Heart left ventricle (tissue), 16 donors: Measurements from ENCODE around the gene TSPAN13. TPM values are rescaled to one million over a fixed set of nuclear protein-coding genes. Genes with fewer than 3 reads are reported as not detected.

Experiments
- ATAC-seq, 4 donors: fragments of 200-7000 bp; cut with Tn5 transposase; one replicate each; pipeline ENCODE4 v1.9.1; 2020 to 2022; ENCODE audit warnings: moderate library complexity in 4 of 4, mild to moderate bottlenecking in 3 of 4, moderate number of reproducible peaks in 1 of 4
- DNase-seq, 5 donors: peaks; one replicate each; pipeline ENCODE4 v3.0.0-alpha.2; 2020
- H3K27ac ChIP-seq, 12 donors: fragments of 200-600 bp; sonication (generic) in 4 of 12; one replicate each; pipeline versions ENCODE4 v1.5.0 to v1.8.0; 2016 to 2022; ENCODE audit warnings: mild to moderate bottlenecking in 2 of 12
- H3K27me3 ChIP-seq, 9 donors: fragments of 200-600 bp; sonication (generic) in 2 of 9; one replicate each; pipeline versions ENCODE4 v1.5.1 to v1.8.0; 2016 to 2022; ENCODE audit warnings: mild to moderate bottlenecking in 3 of 9
- H3K36me3 ChIP-seq, 9 donors: fragments of 200-600 bp; sonication (generic) in 2 of 9; one replicate each; pipeline versions ENCODE4 v1.5.0 to v1.8.0; 2018 to 2022; ENCODE audit warnings: mild to moderate bottlenecking in 2 of 9
- H3K4me1 ChIP-seq, 12 donors: fragments of 200-600 bp; sonication (generic) in 4 of 12; one replicate each; pipeline versions ENCODE4 v1.5.0 to v1.8.0; 2016 to 2022; ENCODE audit warnings: mild to moderate bottlenecking in 3 of 12
- H3K4me3 ChIP-seq, 12 donors: fragments of 200-600 bp; sonication (generic) in 4 of 12; one replicate each; pipeline versions ENCODE4 v1.5.0 to v1.8.0; 2017 to 2022; ENCODE audit warnings: mild to moderate bottlenecking in 9 of 12, moderate library complexity in 4 of 12
- H3K9me3 ChIP-seq, 12 donors: fragments of 200-600 bp; sonication (generic) in 4 of 12; one replicate each; pipeline versions ENCODE4 v1.5.0 to v1.8.0; 2016 to 2022; ENCODE audit warnings: mild to moderate bottlenecking in 1 of 12
- CTCF ChIP-seq, 12 donors: fragments of 200-600 bp; sonication (generic) in 4 of 12; IDR thresholded peaks; one replicate each; pipeline versions ENCODE4 v1.5.0 to v1.8.0; 2018 to 2022; ENCODE audit warnings: antibody characterized with exemption in 12 of 12, mild to moderate bottlenecking in 5 of 12
- POLR2A ChIP-seq, 2 donors: fragments of 450-650 bp; IDR thresholded peaks; one replicate each; pipeline ENCODE4 v1.6.1; 2017; ENCODE audit warnings: antibody characterized with exemption in 2 of 2, mild to moderate bottlenecking in 2 of 2, moderate library complexity in 2 of 2
- WGBS, 4 donors: extraction: QIAGEN DNeasy Blood & Tissue Kit in 2 of 4; methylation state at CpG; one replicate each; pipeline versions ENCODE4 v1.1.5 to v1.1.7; 2013 to 2018; 5-methylcytosine and 5-hydroxymethylcytosine counted together
- intact Hi-C, 10 donors: fragments of 100-400 bp; cut with DNase I; formaldehyde crosslinking; loops; one replicate each; pipeline versions ENCODE4 v1.11.1 to v1.14.2; 2022
- long read RNA-seq, 3 donors: library from polyadenylated mRNA; unstranded; transcript quantifications; one replicate each; pipeline ENCODE4 v2.0.0, GENCODE V29; 2020 to 2021
- polyA plus RNA-seq, 2 donors: library from polyadenylated mRNA; stranded (reverse); fragments of 200-250 nt; gene quantifications; one replicate each; pipeline ENCODE4 v1.2.3, GENCODE V29; 2013
- total RNA-seq, 9 donors: library from RNA; depleted of rRNA in 2 of 9; stranded (reverse); fragments of >200 nt in 2 of 9; fragmentation: NEBNext Ultra II Directional in 3 of 9; extraction: Animal tissue kit (Norgen Biotek cat#: 25700) in 3 of 9; gene quantifications; one replicate each; pipeline versions ENCODE4 v1.1.0 to v1.2.4, GENCODE V29; 2016 to 2023
- donor health status: ischemic (EF 13 %, LVEDD 7.1; RV severe dilation, severe dysfunction).
- donor health status: healthy with polysubstance abuse.
- donor health status: DM: no; HTN: yes; CAD: no.
- donor health status: DM: no; HTN: no; CAD: no.
- donor health status: ischemic (EF 25% LVEDD 6.9; RV normal size, moderate dysfunction).
- donor health status: ischemic (EF 25% LVEDD 5.7; RV mildly dilated, moderate dysfunction).
- donor health status: healthy.
- donor health status: DM: yes; HTN: yes; CAD: no.
- donor health status: ischemic (EF 35%, LVEDD 5.7; RV mildly dilated, moderate dysfunction).
- donor health status: nonischemic (EF 11% LVEDD 7.7; RV severe dilation, severe dysfunction).
- donor health status: DM: yes; HTN: yes; CAD: no.
- donor health status: PGD.
- donor health status: ischemic (EF 29% LVEDD 5.4; RV normal size, mild dysfunction).
- donor health status: nonischemic (EF 23%, LVEDD 6.1; RV moderate dilation, normal function).

Gene TSPAN13
- total RNA-seq (10 to 100 TPM in 7 of 9 donors, 1 to 10 TPM in 2; 7.4 to 24.7 (median 12.0) TPM), polyA plus RNA-seq (10 to 100 TPM; 16.9 to 39.5 TPM)
- long read RNA-seq, donor 1, transcript TSPAN13-201 (6 exons, 2,093 nt): major isoform, 27 of 27 reads
- long read RNA-seq, donor 1, partial matches to known transcripts: 0 of 27 reads
- long read RNA-seq, donor 1, other reads (novel, unspliced or antisense): 0 of 27 reads
- long read RNA-seq, donor 2, transcript TSPAN13-201 (6 exons, 2,093 nt): major isoform, 93 of 99 reads
- long read RNA-seq, donor 2, partial matches to known transcripts: 2 of 99 reads
- long read RNA-seq, donor 2, other reads (novel, unspliced or antisense): 4 of 99 reads
- long read RNA-seq, donor 3, transcript TSPAN13-201 (6 exons, 2,093 nt): major isoform, 49 of 50 reads
- long read RNA-seq, donor 3, partial matches to known transcripts: 1 of 50 reads
- long read RNA-seq, donor 3, other reads (novel, unspliced or antisense): 0 of 50 reads

GRCh38 chr7:16753102-16753931 lies at the start of gene TSPAN13:
TSS of gene TSPAN13 (plus strand) at chr7:16753755. CDS start at chr7:16753968, 213 bp downstream.
- TF ChIP-seq CTCF (IDR thresholded peaks at IDR 0.05) (no peak), POLR2A (IDR thresholded peaks at IDR 0.05) (peak in 1 of 2 donors; percentile 77)
- ATAC-seq: peak; percentile 85 to 97 (median 94)
- 4 to 12% (median 5%) methylated on average over 16 to 48 of the region's 48 CpGs for whole genome bisulfite sequencing, 4 donors
- H3K9me3 ChIP-seq: no peaks in the 10 kb centered on the region
- H3K36me3 ChIP-seq: no peaks in the 10 kb centered on the region
- peak; percentile 73 to 90 (median 85) for DNase-seq
- peaks cover 0 to 21% (median 5%) of the 10 kb centered on the region in 12 donors for H3K4me1 ChIP-seq
- H3K27ac ChIP-seq: peak within 1 kb of the TSS; percentile 9 to 82 (median 69)
- no peaks in the 10 kb centered on the region for H3K27me3 ChIP-seq
- intact Hi-C loops: no loop called here
- H3K4me3 ChIP-seq: peak within 1 kb of the TSS; percentile 70 to 92 (median 76)

- no peaks in the 10 kb centered on the region for H3K27me3 ChIP-seq
- intact Hi-C loops: no loop called here
- 94 to 95% (median 95%) methylated on average over 4 of the region's 4 CpGs for WGBS, 4 donors
- no peak for DNase-seq
- no peak for ATAC-seq
- H3K27ac ChIP-seq: no peak overlapping the region
- H3K4me1 ChIP-seq: no peaks in the 10 kb centered on the region
- H3K36me3 ChIP-seq: peaks cover 0 to 51% (median 43%) of the 10 kb centered on the region in 9 donors
- no peaks in the 10 kb centered on the region for H3K9me3 ChIP-seq
- no peak overlapping the region for H3K4me3 ChIP-seq
- TF ChIP-seq POLR2A (IDR thresholded peaks at IDR 0.05) (no peak), CTCF (IDR thresholded peaks at IDR 0.05) (no peak)
Observed at GRCh38 chr7:16708511-16708910, 45.0 kb upstream of the TSPAN13 start.

- intact Hi-C loops: no loop called here
- Histone ChIP-seq H3K27me3 (no peaks in the 10 kb centered on the region), H3K4me3 (no peak overlapping the region), H3K9me3 (no peaks in the 10 kb centered on the region), H3K4me1 (no peaks in the 10 kb centered on the region), H3K27ac (no peak overlapping the region), H3K36me3 (peaks cover 0 to 47% (median 38%) of the 10 kb centered on the region in 9 donors)
- no peak for TF ChIP-seq POLR2A (IDR thresholded peaks at IDR 0.05)
- no peak for TF ChIP-seq CTCF (IDR thresholded peaks at IDR 0.05)
- ATAC-seq: peak in 3 of 4 donors; percentile 44 to 90 (median 70)
- peak in 1 of 5 donors; percentile 41 for DNase-seq
- WGBS, 4 donors: 86 to 96% (median 87%) methylated on average over 3 of the region's 3 CpGs
Observed at GRCh38 chr7:16708980-16709379, 44.6 kb upstream of the TSPAN13 start.

- Histone ChIP-seq H3K27me3 (no peaks in the 10 kb centered on the region), H3K36me3 (peaks cover 0 to 30% (median 22%) of the 10 kb centered on the region in 9 donors), H3K4me1 (no peaks in the 10 kb centered on the region), H3K9me3 (no peaks in the 10 kb centered on the region), H3K4me3 (no peak overlapping the region), H3K27ac (no peak overlapping the region)
- TF ChIP-seq POLR2A (IDR thresholded peaks at IDR 0.05): no peak
- no peak for TF ChIP-seq CTCF (IDR thresholded peaks at IDR 0.05)
- 73 to 84% (median 76%) methylated on average over 4 of the region's 4 CpGs for WGBS, 4 donors
- ATAC-seq: no peak
- intact Hi-C loops: no loop called here
- no peak for DNase-seq
Observed at GRCh38 chr7:16710651-16711050, 42.9 kb upstream of the TSPAN13 start.
